Muscle of leg (tissue), 11 donors: ENCODE results near the gene DDX1. TPM values are rescaled to one million over a fixed set of nuclear protein-coding genes. Genes with fewer than 3 reads are reported as not detected.

Experiments
- DNase-seq: peaks from one replicate; pipeline ENCODE4 v3.0.0; 2013
- H3K27ac ChIP-seq: one replicate; pipeline ENCODE4 v1.5.1; 2013; ENCODE audit warnings: mild to moderate bottlenecking, low read length, control low read depth
- H3K27me3 ChIP-seq: one replicate; pipeline ENCODE4 v1.6.1; 2013; ENCODE audit warnings: low read length; ENCODE audit not compliant: control insufficient read depth, insufficient read depth
- H3K36me3 ChIP-seq: one replicate; pipeline ENCODE4 v1.6.1; 2013; ENCODE audit warnings: low read length; ENCODE audit not compliant: control insufficient read depth, insufficient read depth
- H3K4me1 ChIP-seq: one replicate; pipeline ENCODE4 v1.6.1; 2013; ENCODE audit warnings: low read length; ENCODE audit not compliant: control insufficient read depth, insufficient read depth
- H3K4me3 ChIP-seq: one replicate; pipeline ENCODE4 v1.5.1; 2013; ENCODE audit warnings: low read length, control low read depth
- H3K9me3 ChIP-seq: replicated peaks from 2 replicates; pipeline ENCODE4 v1.6.1; 2013; ENCODE audit warnings: low read depth, low read length; ENCODE audit not compliant: control insufficient read depth
- WGBS: methylation state at CpG from one replicate; pipeline ENCODE4 v1.1.5; 2013; ENCODE audit warnings: missing lambda C conversion rate; ENCODE audit not compliant: insufficient coverage; 5-methylcytosine and 5-hydroxymethylcytosine counted together
- polyA plus RNA-seq, 8 donors: library from polyadenylated mRNA; unstranded; fragments of 120-200 nt; gene quantifications; one replicate each; pipeline versions ENCODE4 v1.2.1 to v1.2.3, GENCODE V29; 2013; ENCODE audit warnings: inconsistent platforms in 1 of 8, low replicate concordance in 1 of 8; ENCODE audit not compliant: insufficient read length in 8 of 8, insufficient read depth in 1 of 8
- total RNA-seq: library from RNA; stranded (reverse); fragments of 120-200 nt; gene quantifications from one replicate; pipeline ENCODE4 v1.2.4, GENCODE V29; 2013

The DDX1 gene
- total and polyA plus RNA-seq, 9 donors = 72.3 to 101 (median 94.5) TPM

DNA sequence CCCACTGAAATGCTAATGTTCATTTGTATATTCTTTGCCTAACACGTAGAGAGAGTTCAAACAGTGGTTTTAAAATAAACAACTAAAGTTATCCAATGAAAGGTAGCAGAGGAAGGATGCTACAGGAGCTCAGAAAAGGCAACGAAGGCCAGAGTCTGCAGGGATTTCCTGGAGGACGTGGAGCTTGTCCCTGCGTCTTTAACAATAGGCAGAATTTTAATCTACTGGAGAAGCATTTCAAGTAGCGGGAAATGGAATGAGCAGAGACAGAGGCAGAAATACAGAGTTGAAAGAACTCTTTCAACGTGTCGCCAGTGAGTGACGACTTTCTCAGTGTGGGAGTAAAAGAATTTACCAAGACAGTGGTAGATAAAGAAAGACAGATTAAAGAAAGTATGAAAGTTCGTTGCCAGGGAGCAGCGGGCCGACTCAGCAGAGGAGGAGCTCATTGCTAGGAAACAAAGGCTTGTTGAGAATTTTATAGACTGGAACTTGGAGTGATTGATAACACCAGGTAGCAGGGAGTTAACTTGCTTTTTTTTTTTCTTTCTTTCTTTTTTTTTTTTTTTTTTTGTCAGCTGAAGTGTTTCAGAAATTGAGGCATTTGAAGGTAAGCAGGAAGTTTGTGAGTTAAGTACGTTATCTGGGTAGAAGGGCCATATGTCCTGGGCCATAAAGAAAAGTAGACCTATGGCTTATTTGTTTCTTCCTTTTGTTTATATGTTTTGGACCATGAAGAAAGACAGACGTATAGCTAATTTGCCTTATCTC is 29.9 kb upstream of the DDX1 start:
- peak overlapping the region; percentile 87 for H3K27ac ChIP-seq
- no peaks in the 10 kb centered on the region for H3K9me3 ChIP-seq
- H3K4me3 ChIP-seq = peak overlapping the region; percentile 76
- peak; percentile 75 for DNase-seq
- H3K4me1 ChIP-seq = peaks cover 4% of the 10 kb centered on the region
- 0% methylated on average over 10 of the region's 13 CpGs for WGBS
- H3K36me3 ChIP-seq = no peaks in the 10 kb centered on the region
- no peaks in the 10 kb centered on the region for H3K27me3 ChIP-seq

DNA sequence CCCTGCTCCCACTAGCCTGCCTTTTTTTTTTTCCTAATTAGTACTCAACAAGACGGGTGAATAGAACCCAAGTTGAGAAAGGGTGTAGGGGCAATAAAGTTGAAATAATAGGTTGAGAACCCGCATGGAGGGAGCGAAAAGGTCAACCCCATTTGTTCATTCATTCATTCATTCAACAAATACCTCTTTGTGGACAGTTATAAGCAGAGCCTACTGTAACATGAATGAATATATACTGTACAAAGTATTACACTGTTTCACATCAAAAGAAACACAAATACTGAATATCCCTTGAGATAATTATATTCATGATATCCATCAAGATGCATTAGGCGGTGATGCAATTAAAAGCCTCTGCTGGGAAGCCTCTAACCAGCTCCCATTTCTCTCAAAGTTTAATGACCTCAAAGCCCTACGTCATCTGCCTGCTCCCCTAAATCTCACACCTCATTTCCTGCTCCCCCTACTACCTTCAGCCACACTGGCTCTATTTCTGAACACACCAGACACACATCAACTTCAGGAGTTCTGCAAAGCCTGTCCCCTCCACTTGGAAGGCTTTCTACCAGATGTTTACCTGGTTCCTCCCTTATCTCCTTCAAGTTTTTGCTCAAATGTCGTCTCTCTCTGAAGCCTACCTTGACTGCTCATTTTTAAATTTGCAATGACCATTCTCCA is 29.2 kb upstream of the DDX1 start:
- Histone ChIP-seq H3K4me1 (peaks cover 4% of the 10 kb centered on the region), H3K27ac (peak overlapping the region; percentile 87), H3K4me3 (no peak overlapping the region), H3K9me3 (no peaks in the 10 kb centered on the region), H3K27me3 (no peaks in the 10 kb centered on the region), H3K36me3 (no peaks in the 10 kb centered on the region)
- WGBS = 78% methylated on average over 3 of the region's 6 CpGs
- no peak for DNase-seq

DNA sequence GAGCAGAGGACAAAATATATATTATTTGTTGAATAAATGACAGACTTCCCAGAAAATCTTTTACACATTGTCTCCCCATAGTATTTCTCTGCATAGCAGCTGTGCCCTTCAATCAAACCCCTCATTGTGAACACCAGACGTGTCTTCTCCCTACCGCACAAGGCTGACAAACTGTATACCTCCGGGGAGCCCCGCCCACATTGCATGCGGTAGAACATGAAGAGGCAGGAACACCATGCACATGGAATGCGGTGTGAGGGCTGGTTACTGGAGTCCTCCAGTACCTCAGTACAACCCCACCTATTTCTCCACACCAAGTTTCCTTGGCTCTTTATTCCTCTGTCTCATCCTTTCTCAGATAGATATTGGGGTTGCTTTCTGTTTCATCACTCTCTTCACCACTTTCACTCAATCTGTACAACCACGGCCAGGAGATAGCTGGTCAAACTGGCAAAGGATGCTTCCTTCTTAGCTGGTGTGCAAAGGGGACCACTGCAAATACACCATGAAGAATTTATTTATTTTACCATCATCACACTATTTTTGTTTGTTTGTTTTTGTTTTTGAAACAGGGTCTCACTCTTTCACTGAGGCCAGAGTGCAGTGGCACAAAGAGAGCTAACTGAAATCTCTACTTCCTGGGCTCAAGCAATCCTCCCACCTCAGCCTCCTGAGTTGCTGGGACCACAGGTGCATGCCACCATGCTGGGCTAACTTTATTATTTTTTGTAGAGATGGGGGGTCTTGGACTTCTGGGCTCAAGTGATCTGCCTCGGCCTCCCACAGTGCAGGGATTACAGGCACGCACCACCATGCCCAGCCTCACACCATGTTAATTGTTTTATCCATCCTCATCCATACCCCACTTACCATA is 28.2 kb upstream of the DDX1 start:
- no peak for DNase-seq
- H3K4me1 ChIP-seq = peaks cover 4% of the 10 kb centered on the region
- H3K27ac ChIP-seq = no peak overlapping the region
- no peak overlapping the region for H3K4me3 ChIP-seq
- H3K36me3 ChIP-seq = no peaks in the 10 kb centered on the region
- no peaks in the 10 kb centered on the region for H3K27me3 ChIP-seq
- 100% methylated on average over 1 of the region's 9 CpGs for WGBS
- no peaks in the 10 kb centered on the region for H3K9me3 ChIP-seq

DNA sequence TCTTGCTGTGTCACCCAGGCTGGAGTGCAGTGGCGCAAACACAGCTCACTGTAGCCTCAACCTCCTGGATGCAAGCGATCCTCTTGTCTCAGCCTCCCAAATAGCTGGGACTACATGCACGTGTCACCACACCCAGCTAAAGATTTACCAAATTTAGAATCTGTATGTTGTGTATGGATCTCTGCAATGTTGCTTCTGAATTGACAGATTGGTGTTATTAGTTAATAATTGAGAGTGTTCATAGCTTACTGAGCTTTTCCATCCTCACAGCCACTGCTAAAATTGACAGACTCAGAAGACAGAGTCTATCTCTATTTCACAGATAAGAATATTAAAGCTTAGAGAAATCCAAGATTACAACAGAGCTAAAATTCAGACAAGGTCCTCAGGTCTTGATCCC is 26.3 kb upstream of the DDX1 start:
- peaks cover 2% of the 10 kb centered on the region for H3K4me1 ChIP-seq
- H3K4me3 ChIP-seq = no peak overlapping the region
- no peaks in the 10 kb centered on the region for H3K27me3 ChIP-seq
- no peaks in the 10 kb centered on the region for H3K36me3 ChIP-seq
- no peak for DNase-seq
- 100% methylated on average over 1 of the region's 3 CpGs for WGBS
- H3K9me3 ChIP-seq = no peaks in the 10 kb centered on the region
- H3K27ac ChIP-seq = no peak overlapping the region

DNA sequence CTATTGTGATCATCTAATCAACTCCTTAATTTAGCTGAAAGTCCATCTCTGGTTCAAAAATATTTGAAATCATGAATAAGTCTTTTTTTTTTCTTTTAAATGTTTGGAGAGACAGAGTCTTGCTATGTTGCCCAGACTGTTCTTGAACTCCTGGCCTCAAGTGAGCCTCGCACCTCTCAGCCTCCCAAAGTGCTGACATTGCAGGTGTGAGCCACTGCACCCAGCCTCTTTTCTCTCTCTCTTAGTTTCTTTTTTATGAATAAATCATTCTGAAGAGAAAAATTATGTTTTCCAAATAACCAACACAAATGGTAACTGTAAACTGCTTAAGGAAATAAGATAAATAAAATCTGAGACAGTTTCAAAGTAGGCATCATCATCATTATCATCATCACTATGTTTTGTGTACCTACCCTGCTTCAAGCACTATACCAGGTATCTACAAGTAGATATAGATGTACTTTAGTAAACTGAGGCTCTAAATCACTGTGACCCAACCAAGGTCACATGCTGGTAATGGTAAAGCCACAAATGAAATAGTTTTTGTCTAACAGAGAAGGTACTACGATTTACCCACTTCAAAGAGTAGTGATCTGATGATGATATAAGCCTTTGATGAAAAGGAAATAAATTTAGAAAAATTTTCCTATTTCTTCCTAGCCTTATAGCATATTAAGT is 25.5 kb upstream of the DDX1 start:
- Histone ChIP-seq H3K36me3 (no peaks in the 10 kb centered on the region), H3K27me3 (no peaks in the 10 kb centered on the region), H3K4me3 (no peak overlapping the region), H3K27ac (no peak overlapping the region), H3K4me1 (peaks cover 4% of the 10 kb centered on the region), H3K9me3 (no peaks in the 10 kb centered on the region)
- DNase-seq = no peak
- no CpG with 5 or more reads among the region's 2 CpGs for WGBS

DNA sequence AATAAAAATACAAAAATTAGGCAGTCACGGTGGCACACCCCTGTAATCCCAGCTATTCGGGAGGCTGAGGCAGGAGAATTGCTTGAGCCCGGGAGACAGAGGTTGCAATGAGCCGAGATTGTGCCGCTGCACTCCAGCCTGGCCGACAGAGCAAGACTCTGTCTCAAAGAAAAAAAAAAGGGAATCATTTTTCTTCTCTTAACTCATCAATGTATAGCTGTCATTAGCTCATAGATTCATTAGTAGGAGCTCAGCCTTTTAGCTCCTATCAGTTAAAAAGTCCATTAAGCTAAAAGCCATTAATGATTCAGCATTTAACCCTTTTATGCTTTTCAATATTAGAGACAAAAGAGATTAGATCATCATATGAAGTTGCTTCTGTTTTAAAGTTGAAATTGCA is 24.8 kb upstream of the DDX1 start:
- no CpG with 5 or more reads among the region's 6 CpGs for WGBS
- Histone ChIP-seq H3K27me3 (no peaks in the 10 kb centered on the region), H3K27ac (no peak overlapping the region), H3K4me1 (peaks cover 4% of the 10 kb centered on the region), H3K4me3 (no peak overlapping the region), H3K36me3 (no peaks in the 10 kb centered on the region), H3K9me3 (no peaks in the 10 kb centered on the region)
- DNase-seq = no peak

DNA sequence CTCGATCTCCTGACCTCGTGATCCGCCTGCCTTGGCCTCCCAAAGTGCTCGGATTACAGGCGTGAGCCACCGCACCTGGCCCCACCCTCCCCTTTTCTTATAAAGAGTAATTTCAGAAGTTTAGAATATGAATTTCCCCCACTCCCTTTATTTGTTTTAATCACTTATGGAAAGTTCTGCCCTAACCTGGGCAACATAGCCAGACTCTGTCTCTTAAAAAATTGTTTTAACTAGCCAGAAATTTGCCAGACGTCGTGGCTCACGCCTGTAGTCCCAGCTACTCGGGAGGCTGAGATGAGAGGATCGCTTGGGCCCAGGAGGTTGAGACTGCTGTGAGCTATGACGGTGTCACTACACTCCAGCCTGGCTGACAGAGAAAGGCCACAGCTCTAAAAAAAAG is 22.8 kb upstream of the DDX1 start:
- H3K4me3 ChIP-seq = no peak overlapping the region
- H3K27me3 ChIP-seq = no peaks in the 10 kb centered on the region
- DNase-seq = no peak
- no peak overlapping the region for H3K27ac ChIP-seq
- H3K36me3 ChIP-seq = no peaks in the 10 kb centered on the region
- peaks cover 4% of the 10 kb centered on the region for H3K4me1 ChIP-seq
- H3K9me3 ChIP-seq = no peaks in the 10 kb centered on the region
- WGBS = 95% methylated on average over 8 of the region's 12 CpGs

DNA sequence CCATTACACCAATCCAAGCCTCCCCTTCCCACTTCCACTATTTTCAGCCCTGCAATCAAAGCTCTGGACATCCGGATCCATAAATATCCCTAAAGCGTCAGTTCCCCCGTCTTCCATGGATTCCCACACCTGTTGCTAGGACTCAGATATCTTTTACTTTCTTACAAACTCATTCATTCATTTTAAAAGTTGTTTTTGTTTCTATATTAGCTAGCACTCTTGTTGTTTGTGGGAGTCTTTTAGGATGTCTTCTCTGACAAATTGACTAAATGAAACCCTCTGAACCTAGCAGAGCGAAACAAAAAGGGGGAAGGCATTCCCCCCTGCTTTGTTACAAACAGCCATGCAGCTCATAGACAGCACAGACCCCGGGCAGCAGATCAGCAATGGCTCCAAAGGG is 21.6 kb upstream of the DDX1 start:
- Histone ChIP-seq H3K27me3 (no peaks in the 10 kb centered on the region), H3K27ac (peak overlapping the region; percentile 76), H3K4me3 (no peak overlapping the region), H3K36me3 (no peaks in the 10 kb centered on the region), H3K9me3 (no peaks in the 10 kb centered on the region), H3K4me1 (peaks cover 4% of the 10 kb centered on the region)
- 20% methylated on average over 1 of the region's 5 CpGs for WGBS
- DNase-seq = peak; percentile 25

DNA sequence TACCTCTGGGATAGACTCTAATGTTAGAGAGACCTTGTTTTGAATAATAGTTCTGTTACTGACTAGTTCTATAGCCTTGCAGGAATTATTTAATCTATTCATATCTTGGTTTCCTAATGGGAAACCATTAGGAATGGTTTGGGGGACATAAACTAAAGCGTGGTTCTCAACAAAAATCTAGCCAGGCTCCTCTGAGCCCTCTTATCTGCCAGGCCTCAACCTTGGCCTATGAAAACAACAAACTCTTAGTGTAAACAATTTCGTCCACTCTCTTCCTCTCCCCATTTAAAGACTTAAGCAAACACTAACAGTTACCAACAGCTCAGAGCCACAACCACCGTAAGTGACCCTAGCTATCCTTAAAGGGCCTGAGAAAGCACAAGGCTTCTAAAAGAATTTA is 19.9 kb upstream of the DDX1 start:
- Histone ChIP-seq H3K36me3 (no peaks in the 10 kb centered on the region), H3K4me3 (no peak overlapping the region), H3K27ac (no peak overlapping the region), H3K9me3 (no peaks in the 10 kb centered on the region), H3K4me1 (peaks cover 4% of the 10 kb centered on the region), H3K27me3 (no peaks in the 10 kb centered on the region)
- 69% methylated on average over 3 of the region's 3 CpGs for WGBS
- DNase-seq = no peak
